ENCODE measurements around the gene RPL31.

GRCh38 chr2:101027852-101028251 lies 25.8 kb downstream of the RPL31 start:
- no peak for TF ChIP-seq CTCF (IDR thresholded peaks at IDR 0.05)
- no peak for TF ChIP-seq POLR2A (IDR thresholded peaks at IDR 0.05)
